Epidermal melanocyte (primary cell): ENCODE measurements around the gene PTCH2.
A peak's percentile ranks its signal among the peaks of the same experiment; 100 is the strongest.
"Not testable (repeated sequence)": the region's sequence is repeated elsewhere in the genome, so short reads cannot be mapped to it uniquely, and the experiment has no call there.

Source experiments
- DNase-seq: peaks from one replicate; pipeline ENCODE4 v3.0.0; 2011; ENCODE audit warnings: low spot score; ENCODE audit not compliant: insufficient read length

The PTCH2 gene

DNA sequence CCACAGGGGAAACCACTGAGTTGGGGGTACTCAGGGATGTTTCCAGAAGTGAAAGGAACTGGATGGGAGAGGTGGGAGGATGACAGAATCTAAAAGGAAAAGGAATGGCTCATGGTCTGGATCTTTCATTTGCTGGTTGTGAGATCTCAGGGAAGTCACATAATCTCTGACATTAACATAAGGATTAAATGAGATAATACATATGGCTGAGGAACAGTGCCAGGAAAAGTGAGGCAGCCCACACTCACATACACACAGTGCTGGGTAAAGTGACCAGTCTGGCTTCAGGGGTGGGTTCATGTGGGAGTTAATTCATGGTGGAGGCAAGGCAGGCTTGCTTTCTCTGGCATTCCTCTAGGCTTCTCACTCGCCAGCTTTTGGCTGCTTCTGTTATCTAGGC, 3.9 kb upstream of the PTCH2 start:
- DNase-seq: no peak

DNA sequence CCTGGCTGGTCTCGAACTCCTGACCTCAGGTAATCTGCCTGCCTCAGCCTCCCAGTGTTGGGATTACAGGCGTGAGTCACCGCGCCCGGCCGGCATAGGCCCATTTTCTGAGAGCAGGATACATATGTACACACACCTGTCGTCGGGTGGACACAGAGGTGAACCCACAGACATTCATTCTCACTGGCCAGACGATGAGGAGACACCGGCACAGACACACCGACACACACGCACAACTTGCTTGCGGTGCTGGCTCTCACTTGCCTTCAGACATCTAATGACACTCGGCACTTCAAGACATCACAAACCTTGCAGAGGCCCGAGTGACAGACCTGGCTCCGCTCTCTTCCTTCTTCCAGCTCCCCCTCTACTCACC, 579 bp downstream of the PTCH2 start:
- DNase-seq: no peak

DNA sequence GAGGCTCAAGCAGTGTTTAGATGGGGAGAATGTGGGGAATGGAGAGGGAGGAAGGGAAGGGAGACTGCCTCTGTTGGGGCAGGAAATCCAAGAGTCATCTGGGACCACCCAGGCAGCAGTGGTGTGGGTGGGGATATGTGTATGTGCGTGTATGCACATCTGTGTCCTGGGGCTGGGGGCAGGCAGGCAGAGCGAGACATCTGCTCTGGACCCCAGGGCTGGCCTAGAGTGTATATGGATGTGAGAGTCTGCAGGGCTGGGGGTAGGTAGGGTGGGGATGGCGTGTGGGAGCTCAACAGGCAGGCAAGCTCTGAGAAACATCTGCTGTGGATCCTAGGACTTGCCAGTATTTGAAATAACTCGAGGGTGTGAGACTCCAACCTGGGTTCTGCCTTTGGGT, 3.5 kb downstream of the PTCH2 start:
- no peak for DNase-seq

DNA sequence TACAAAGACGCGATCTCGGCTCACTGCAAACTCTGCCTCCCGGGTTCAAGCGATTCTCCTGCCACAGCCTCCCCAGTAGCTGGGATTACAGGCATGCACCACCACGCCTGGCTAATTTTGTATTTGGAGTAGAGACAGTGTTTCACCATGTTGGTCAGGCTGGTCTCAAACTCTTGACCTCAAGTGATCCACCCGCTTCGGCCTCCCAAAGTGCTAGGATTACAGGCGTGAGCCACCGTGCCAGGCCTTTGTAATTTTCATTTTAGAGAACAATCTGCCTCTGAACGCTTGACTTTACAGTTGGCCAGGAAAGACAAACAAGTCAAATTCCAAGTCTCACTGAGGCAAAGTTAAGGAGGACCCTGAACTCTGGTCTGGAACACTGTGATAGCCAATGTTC, 4.8 kb downstream of the PTCH2 start:
- not testable (repeated sequence) for DNase-seq

DNA sequence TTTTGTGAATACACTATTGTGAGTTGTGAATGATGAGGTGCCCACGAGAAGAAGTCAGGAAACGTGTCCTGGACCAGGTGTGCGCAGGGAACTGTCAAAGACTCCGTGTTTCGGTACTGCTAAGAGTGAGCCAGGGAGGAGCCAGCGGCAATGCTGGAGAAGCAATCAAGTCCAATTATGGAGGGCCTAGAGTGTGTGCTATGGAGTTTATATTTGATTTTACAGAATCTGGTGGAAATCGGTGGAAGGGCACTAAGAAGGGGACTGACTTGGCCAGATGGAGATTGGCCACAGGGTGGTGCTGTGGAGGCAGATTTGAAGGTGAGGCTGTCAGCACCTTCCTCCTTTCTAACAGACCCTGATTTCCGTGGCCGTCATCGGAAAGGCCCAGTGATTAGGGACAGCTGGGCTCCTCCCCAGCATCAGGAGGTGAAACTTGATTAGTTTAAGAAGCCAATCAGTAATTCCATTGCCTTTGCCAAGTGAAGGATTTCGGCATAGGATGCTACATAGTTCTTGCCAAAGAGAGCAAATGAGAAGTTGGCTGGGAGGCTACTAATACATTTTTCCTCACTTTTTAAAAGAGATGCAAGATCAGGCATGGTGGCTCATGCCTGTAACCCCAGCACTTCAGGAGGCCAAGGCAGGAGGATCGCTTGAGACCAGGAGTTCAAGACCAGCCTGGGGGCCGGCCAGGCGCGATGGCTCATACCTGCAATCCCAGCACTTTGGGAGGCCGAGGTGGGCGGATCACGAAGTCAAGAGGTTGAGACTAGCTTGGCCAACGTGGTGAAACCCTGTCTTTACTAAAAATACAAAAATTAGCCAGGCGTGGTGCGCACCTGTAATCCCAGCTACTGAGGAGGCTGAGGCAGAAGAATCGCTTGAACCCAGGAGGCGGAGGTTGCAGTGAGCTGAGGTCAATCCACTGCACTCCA, 7.0 kb downstream of the PTCH2 start:
- DNase-seq: peak; percentile 74

DNA sequence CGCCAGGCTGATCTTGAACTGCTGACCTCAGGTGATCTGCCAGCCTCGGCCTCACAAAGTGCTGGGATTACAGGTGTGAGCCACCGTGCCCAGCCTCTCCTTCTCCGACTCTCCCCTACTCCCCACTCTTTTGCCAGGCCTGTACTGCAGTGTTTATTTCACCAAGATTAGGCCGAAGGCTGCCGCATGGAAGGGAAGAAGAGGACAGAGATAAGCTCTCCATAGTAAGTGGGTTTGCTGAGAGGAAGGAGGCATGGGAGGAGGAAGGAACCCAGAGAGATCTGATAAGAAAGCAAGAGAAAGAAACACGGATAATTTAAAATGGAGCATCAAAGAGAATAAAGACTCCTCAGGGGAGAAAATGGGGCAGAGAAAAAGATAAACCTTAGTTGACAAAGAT, 8.7 kb downstream of the PTCH2 start:
- no peak for DNase-seq

DNA sequence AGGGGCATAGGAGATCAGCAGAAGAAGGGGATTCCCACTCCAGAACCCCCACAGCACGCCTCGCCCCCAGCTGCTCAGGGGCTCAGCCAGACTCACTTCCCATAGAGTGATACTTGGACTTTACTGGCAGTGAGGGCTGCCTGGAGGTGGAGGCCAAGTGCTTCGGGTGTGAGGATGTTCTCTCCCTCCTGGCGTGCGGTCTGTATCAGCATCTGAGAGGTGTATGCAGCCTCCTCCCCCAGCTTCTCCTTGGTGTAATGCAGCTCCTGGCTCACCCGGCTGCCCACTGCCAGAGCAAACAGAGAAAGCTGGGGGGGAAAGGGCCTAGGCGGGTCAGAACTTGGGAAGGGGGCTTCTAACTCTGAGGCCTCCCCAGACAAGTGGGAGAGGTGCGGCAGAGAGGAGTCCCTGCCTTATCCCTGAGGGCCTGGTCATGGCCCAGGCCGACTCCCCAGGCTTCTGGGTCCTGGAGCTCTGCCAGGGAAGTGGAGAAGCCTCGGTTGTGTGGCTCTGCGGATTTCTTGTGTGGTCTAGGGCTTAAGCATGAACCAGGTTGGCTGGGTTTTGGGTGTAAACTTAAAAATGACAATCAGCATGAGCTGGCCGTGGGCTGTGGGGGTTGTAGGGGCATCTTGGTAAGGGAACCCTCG, 10.9 kb downstream of the PTCH2 start:
- no peak for DNase-seq

DNA sequence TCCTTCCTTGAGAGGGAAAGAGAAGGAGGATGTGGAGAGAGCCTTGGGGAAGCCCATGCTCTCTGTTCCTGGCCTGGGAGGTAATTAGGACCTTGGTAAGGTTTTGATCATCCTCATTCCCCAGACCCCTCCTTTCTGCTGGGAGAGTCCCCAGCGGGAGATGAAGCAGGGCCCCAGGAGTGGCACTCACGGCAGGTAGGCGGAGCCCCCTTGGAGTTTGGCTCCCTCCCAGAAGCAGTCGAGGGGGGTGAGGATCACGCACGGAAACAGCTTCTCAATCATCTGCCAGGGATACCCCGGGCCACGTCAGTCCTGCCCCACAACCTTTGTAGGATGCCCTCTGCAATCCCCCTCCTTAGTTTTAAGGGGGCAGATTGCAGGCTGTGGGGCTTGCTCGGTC, 11.5 kb downstream of the PTCH2 start:
- no peak for DNase-seq

DNA sequence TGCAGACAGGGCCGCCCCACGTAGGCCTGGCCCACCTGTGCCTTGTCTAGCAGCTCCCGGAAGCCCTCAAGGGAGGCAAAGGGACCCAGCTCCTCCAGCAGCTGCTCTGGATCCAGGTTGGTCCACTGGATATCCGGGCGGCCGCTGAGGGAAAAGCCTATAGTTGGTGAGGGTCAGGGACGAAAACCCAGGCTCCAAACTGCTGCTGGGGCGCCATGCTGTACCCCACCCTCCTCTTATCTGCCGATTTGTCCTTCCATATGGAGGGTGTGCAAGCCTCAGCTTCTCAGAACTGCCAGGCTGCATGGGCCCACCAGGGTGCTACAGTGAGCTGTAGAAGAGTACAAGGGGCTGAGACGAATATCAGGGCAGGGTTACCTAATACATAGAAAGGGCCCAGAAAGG, 12.2 kb downstream of the PTCH2 start:
- no peak for DNase-seq

DNA sequence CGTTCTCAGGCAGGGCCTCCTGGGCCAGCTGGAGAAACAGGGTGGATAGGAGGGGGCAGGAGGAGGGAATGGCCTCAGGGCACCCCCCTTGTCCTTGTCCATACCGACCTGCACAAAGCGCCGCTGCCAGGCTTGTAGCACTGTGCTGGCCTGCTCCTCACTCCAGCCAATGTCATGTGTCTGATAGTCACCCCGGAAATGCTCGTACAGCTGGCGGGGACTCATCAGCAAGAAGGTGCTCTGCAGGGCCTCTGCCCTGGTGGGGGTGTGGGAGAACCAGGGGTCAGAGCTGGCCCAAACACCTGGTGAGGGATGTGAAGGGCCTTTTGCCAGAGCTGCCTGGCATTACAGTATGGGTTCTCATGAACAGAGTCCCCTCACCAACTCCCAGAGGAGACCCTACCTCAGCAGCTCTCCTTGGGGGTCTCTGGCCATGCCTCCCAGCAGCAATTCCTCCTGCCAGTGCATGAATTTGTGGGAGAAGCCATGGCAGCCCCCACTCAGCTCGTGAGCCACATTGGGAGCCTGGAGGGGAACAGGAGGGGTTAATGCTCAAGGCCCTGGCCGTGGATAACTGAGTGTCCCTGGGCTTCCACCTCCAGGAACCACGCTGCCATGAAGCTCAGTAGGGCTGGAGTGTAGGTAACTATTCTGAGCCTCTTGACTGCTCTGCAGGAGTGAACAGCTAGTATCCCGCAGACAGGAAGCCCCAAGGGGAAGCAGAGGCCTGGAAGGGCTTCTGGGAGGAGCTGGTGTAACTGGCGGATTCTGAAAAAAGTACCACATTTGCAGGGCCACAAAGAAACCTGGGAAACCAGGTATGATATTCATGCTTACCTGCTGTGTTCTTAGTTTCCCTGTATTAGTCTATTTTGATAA, 13.3 kb downstream of the PTCH2 start:
- no peak for DNase-seq

DNA sequence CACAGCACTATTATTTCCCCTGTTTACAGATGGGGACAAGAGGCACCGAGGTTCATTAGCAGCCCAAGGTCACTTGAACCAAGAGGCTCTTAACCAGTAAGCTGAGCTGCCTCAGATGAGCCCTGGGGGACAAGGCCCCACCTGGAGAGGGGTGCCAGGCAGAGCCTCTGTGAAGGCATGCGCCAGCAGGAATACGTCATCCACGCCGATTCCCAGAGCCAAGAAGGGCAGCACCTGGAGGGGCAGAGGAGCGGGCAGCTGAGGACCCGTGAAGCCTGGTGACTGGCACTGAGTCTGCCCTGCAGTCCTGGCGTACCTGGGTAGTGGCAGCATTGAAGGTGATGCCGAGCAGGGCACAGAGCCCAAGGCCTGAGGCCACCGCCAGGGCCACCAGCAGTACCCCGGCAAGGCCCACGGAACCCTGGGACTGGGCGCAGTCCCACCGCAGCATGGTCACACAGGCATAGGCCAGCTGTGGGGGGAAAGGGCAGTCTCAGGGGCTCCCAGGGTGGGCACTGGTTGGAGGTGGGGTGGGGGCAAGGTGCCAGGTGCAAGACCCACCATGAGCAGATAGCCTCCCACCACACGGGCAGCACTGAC, 14.1 kb downstream of the PTCH2 start:
- DNase-seq: no peak

DNA sequence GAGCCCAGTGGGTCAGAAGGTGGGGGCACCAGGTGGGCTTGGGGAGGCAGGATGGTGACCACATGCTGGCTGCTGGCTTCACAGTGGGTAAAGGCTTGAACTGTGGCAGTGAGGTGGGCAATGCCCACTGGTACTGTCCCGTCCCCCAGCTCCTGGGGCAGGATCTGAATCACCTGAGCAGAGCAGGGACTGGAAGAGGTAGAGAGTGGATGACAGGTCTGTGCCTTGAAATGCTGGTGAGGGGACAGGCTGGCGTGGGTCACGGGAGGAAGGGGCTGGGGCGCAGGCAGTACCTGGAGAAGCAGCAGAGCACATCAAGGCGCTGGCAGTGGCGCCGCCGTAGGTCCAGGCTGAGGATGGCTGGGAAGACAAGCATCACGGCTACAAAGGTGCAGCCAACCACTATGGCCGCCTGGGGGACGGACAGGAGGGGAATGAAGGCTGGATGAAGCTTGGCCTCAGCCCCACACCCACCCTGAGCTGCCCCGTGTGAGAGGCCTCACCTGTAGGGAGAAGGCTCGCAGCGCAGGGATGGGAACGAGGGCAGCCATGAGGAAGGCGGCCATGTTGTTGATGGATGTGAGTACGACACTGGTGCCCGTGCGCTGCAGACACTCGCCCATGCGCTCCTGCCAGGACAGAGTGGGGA, 14.9 kb downstream of the PTCH2 start:
- DNase-seq: no peak

DNA sequence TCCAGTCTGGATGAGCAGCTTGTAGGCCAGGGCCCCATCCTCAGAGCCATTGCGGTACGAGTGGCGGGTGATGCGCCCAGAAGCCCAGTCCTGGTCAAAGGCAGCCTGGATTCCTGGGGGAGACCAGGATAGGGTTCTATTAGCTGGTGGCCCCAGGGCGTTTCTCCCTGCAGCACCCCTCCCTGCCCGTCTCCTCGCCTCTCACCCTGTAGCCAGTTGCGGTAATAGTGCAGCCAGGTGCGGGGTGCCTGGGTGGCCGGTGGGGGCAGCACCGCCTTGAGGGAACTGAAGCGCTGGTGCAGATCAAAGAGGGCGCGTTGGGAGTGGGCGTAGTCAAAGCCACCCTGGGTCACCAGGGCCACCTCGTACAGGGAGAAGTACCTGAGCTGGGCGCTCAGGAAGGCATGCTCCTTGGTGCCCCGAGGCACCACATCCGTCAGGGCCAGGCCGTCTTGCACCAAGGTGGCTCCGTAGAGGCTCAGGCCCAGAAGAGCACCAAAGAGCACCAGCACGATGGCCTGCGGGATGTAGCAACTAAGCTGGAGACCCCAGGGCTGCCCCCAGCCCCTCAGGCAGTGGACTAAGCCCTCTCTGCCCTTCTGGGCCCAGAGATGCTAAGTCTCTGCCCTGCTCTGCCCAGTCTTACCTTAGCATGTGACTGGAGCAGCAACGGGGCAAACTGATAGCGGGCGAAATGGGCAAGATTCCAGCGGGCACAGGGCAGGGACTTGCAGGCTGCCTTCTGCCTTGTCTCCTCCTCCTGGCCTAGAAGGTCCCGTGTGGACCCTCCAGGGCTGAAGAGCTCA, 15.7 kb downstream of the PTCH2 start:
- DNase-seq: no peak

DNA sequence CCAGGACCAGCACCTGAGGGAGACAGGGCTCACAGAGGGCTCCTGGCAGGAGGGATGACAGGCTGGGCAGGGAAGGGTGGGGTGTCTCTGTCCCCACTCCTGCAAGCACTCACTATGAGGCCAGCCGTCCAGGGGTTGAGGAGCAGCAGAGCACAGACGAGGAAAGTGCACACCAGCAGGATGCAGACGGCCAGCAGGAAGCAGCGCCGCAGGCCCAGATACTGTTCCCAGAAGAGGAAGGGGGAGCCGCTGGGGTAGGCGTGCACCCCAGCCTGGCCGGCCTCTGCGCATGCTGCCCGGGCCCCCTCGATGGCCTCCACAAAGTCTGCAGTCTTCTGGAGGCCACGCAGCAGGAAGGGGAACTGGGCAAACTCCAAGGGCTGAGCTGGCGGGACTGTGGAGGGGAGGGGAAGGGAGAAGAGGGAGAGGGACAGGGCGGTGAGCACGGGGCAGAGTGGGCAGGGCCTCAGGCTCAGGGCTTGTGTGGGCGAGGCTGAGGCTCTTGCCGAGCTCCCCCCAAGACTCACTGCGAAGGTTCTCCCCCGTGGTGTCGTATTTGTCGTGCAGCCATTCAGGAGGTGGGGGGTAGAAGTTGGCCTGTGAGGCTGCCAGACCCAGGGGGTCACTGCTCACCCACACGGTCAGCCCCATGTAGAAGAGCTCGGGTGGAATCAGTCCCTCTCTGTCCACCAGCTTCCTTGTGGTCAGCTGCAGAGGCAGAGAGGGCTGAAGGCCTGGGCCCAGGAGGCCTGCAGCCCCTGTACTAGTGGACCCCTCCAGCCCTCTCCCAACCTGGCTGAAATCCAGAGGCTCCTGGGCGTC, 16.5 kb downstream of the PTCH2 start:
- DNase-seq: no peak

DNA sequence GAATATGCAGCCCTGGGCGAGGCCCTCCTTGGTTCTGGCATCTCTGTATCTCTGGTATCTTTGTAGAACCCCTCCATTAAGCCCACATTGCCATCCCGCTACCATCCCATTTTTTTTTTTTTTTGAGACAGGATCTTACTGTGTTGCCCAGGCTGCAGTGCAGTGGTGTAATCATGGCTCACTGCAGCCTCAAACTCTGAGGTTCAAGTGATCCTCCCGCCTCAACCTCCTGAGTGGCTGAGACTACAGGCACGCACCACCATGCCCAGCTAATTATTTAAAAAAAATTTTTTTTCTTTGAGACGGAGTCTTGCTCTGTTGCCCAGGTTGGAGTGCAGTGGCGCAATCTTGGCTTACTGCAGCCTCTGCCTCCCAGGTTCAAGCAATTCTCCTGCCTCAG, 18.7 kb downstream of the PTCH2 start:
- not testable (repeated sequence) for DNase-seq

DNA sequence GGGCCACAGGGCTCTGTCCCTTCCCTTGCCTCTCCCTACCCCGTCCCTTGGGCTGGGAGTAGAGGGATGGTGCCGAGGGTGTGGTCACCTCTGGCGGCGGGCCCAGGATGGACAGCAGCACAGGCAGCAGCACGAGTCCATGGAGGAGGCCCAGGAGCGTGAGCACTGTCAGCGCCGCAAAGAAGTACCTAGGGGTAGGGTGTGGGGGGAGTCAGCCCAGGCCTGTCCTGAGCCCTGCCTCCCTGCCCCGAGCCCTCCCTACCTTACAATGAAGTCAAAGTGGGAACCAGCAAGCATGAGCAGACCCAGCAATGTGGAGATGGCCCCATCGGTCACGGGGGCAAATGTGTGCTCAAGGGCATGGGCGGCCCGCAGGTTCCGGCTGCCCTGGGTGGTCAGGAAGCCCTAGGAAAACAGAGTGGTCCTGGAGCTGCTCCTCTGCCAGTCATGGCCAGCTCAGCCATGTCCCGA, 20.0 kb downstream of the PTCH2 start:
- no peak for DNase-seq

DNA sequence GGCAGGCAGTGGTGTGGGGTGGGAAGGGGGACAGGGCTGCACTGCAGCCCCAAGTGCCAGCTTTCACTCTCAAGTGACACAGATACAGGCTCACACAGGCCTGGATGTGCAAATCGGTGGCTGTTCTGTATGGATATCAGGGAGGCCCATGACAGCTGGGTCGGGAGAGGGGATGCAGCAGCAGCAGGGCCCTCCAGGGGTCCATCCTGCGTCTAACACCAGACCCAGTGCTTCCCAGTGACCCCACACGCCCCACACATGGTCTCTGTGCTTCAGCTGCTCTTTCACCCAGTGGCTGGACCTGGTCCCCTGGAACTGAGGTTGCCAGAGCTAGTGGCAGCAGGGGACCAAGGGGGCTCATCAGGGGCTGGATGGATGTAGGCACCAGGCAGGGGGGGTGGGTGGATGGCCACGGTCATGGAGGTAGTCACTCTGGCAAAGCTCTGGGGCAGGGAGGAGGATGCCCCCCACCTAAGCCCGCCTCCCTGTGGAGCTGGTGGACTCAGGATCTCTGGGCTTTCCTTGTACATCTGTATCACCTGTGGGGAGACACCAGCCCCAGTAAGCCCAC, 20.8 kb downstream of the PTCH2 start:
- DNase-seq: no peak

DNA sequence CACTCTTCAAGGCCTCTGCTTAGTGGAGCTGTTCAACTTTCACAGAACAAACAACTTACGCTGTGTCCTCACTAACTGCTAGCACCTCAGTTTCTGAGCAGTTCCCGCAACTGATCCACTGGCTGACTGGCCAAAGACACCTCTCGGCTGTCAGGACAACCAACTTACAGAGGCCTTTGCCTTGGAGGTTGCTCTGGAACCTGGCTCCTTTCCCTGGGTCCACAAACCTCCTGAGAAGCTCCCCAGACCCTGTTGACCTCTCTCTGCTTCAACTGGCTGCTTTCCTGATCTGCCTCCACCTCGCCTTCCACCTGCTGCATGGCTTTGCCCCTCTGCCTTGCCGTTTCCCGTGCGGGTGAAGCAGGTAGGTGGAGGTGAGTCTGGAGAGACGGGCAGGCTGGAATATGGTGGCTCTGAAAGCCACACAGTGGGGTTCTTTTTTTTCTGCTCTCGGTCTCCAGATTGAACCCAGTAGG, 21.8 kb downstream of the PTCH2 start:
- DNase-seq: no peak
